GM13976 (cell line): ENCODE results near the gene THNSL1.

Experiments used
- DNase-seq: peaks from one replicate; pipeline ENCODE4 v3.0.0; 2012; ENCODE audit warnings: low spot score
- CTCF ChIP-seq: IDR thresholded peaks from 2 replicates; pipeline ENCODE4 v1.5.1; 2012; ENCODE audit warnings: borderline replicate concordance, mild to moderate bottlenecking; ENCODE audit not compliant: insufficient read depth; ENCODE audit errors: extremely low read depth, missing control alignments, control extremely low read depth
- in situ Hi-C: fragments of 300-500 bp; cut with MboI; formaldehyde crosslinking; loops from one replicate; pipeline ENCODE4 v1.12.0; 2022; ENCODE audit warnings: low sequenced_read_pairs, mixed read lengths, inconsistent platforms; ENCODE audit not compliant: unreplicated experiment

The THNSL1 gene

GRCh38 chr10:25071227-25071626, 54.8 kb downstream of the THNSL1 start:
- TF ChIP-seq CTCF = no peak
- in situ Hi-C loops = loop anchor here (10.0 kb wide), 1 partner anchor 426 kb away; no protein-coding TSS in a partner anchor
- DNase-seq = no peak

GRCh38 chr10:25072786-25073185, 56.4 kb downstream of the THNSL1 start:
- DNase-seq = no peak
- in situ Hi-C loops = loop anchor here (10.0 kb wide), 1 partner anchor 428 kb away; no protein-coding TSS in a partner anchor

GRCh38 chr10:25075825-25076224, 59.4 kb downstream of the THNSL1 start:
- TF ChIP-seq CTCF = no peak
- in situ Hi-C loops = loop anchor here (10.0 kb wide), 1 partner anchor 431 kb away; no protein-coding TSS in a partner anchor
- DNase-seq = no peak

More at GRCh38 chr10:25072786-25073185, 56.4 kb downstream of the THNSL1 start:
- no peak for TF ChIP-seq CTCF
